K562 (cell line): Measurements from ENCODE around the gene LRRTM3.

Experiments
- ATF7 ChIP-seq: fragments of 450-650 bp; IDR thresholded peaks from 2 replicates; pipeline ENCODE4 v1.7.1; 2014; ENCODE audit warnings: mild to moderate bottlenecking, moderate library complexity
- BHLHE40 ChIP-seq: IDR thresholded peaks from 2 replicates; pipeline ENCODE4 v1.6.1; 2011; ENCODE audit warnings: low read length, improper control_type of control experiment
- EZH2 ChIP-seq: IDR thresholded peaks from 2 replicates; pipeline ENCODE4 v1.6.1; 2012; ENCODE audit warnings: low read depth, mild to moderate bottlenecking, inconsistent platforms, low read length, borderline replicate concordance
- POLR2A ChIP-seq: fragments of 450-650 bp; conservative IDR thresholded peaks from 2 replicates; pipeline ENCODE4 v1.6.1; 2016
- ZFP36 ChIP-seq: fragments of 150-350 bp; IDR thresholded peaks from 2 replicates; pipeline ENCODE4 v1.6.1; 2018; ENCODE audit warnings: low read length, low read depth; ENCODE audit not compliant: partially characterized antibody
- TF ChIP-seq, protein P1 (sequence below): fragments of 250-450 bp; sonication (Bioruptor Pico); IDR thresholded peaks from 2 replicates; pipeline ENCODE4 v1.5.0; 2021; ENCODE audit warnings: mild to moderate bottlenecking, borderline replicate concordance
- TF ChIP-seq, protein P2 (sequence below): sonication (generic); formaldehyde crosslinking; IDR thresholded peaks from 2 replicates; pipeline ENCODE4 v1.8.1; 2023; ENCODE audit warnings: mild to moderate bottlenecking, missing genetic modification reagents

DNA sequence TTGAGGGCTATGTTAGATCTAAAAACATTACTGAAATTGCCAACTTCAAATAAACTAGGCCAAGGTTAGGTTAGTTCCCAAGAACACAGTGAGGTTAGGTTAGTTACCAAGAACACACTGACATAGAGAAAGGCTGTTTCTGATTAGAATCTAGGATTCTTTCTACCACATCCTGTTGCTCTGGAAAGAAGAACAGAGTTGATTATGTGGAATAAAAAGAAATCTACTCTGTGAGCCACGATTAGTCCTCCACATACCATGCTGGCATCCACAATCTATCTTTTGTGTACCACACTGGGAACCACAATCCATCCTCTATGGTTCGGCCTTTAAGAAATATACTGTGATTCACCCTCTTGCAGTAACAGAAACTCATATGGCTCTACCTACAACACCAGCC lies 91.4 kb downstream of the LRRTM3 start:
- TF ChIP-seq EZH2 (no peak), BHLHE40 (no peak), ATF7 (no peak), ZFP36 (no peak), POLR2A (no peak)
- TF ChIP-seq, protein P1, sequence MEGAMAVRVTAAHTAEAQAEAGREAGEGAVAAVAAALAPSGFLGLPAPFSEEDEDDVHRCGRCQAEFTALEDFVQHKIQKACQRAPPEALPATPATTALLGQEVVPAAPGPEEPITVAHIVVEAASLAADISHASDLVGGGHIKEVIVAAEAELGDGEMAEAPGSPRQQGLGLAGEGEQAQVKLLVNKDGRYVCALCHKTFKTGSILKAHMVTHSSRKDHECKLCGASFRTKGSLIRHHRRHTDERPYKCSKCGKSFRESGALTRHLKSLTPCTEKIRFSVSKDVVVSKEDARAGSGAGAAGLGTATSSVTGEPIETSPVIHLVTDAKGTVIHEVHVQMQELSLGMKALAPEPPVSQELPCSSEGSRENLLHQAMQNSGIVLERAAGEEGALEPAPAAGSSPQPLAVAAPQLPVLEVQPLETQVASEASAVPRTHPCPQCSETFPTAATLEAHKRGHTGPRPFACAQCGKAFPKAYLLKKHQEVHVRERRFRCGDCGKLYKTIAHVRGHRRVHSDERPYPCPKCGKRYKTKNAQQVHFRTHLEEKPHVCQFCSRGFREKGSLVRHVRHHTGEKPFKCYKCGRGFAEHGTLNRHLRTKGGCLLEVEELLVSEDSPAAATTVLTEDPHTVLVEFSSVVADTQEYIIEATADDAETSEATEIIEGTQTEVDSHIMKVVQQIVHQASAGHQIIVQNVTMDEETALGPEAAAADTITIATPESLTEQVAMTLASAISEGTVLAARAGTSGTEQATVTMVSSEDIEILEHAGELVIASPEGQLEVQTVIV (CRISPR knock-in tag): no peak
- TF ChIP-seq, protein P2, sequence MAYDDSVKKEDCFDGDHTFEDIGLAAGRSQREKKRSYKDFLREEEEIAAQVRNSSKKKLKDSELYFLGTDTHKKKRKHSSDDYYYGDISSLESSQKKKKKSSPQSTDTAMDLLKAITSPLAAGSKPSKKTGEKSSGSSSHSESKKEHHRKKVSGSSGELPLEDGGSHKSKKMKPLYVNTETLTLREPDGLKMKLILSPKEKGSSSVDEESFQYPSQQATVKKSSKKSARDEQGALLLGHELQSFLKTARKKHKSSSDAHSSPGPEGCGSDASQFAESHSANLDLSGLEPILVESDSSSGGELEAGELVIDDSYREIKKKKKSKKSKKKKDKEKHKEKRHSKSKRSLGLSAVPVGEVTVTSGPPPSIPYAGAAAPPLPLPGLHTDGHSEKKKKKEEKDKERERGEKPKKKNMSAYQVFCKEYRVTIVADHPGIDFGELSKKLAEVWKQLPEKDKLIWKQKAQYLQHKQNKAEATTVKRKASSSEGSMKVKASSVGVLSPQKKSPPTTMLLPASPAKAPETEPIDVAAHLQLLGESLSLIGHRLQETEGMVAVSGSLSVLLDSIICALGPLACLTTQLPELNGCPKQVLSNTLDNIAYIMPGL: no peak
